HG02885 (cell line): ENCODE data around the gene NPAS2.
A peak's percentile ranks its signal among the peaks of the same experiment; 100 is the strongest.

Experiments used
- ATAC-seq: cut with Tn5 transposase; IDR thresholded peaks from one replicate; pipeline ENCODE4 v1.9.1; 2021; ENCODE audit warnings: mild to moderate bottlenecking; ENCODE audit not compliant: unreplicated experiment, poor library complexity

The NPAS2 gene

GRCh38 chr2:100876231-100876860, 56.4 kb downstream of the NPAS2 start:
- no peak for ATAC-seq

- ATAC-seq: no peak
These were observed 57.6 kb downstream of the NPAS2 start for GRCh38 chr2:100877555-100877954.

- no peak for ATAC-seq
These were observed 58.3 kb downstream of the NPAS2 start for GRCh38 chr2:100878000-100878791.

GRCh38 chr2:100879296-100879695, 59.4 kb downstream of the NPAS2 start:
- no peak for ATAC-seq

- no peak for ATAC-seq
These were observed 60.1 kb downstream of the NPAS2 start for GRCh38 chr2:100880036-100880435.

GRCh38 chr2:100880730-100881129, 60.8 kb downstream of the NPAS2 start:
- ATAC-seq: no peak

GRCh38 chr2:100882645-100883613, 63.0 kb downstream of the NPAS2 start:
- ATAC-seq: peak; percentile 59

GRCh38 chr2:100884145-100884621, 64.2 kb downstream of the NPAS2 start:
- peak; percentile 47 for ATAC-seq

- ATAC-seq: no peak
These were observed 66.1 kb downstream of the NPAS2 start for GRCh38 chr2:100886085-100886484.

GRCh38 chr2:100887039-100887578, 67.2 kb downstream of the NPAS2 start:
- ATAC-seq: no peak

- no peak for ATAC-seq
These were observed 68.0 kb downstream of the NPAS2 start for GRCh38 chr2:100887713-100888495.

- ATAC-seq: no peak
These were observed 68.7 kb downstream of the NPAS2 start for GRCh38 chr2:100888601-100889000.

GRCh38 chr2:100889286-100889685, 69.3 kb downstream of the NPAS2 start:
- ATAC-seq: no peak

- ATAC-seq: no peak
These were observed 72.1 kb downstream of the NPAS2 start for GRCh38 chr2:100891906-100892642.

- ATAC-seq: peak; percentile 91
These were observed 73.6 kb downstream of the NPAS2 start for GRCh38 chr2:100893392-100894104.

- no peak for ATAC-seq
These were observed 74.3 kb downstream of the NPAS2 start for GRCh38 chr2:100894105-100894795.

GRCh38 chr2:100894796-100895156, 74.8 kb downstream of the NPAS2 start:
- ATAC-seq: no peak

GRCh38 chr2:100895402-100895801, 75.5 kb downstream of the NPAS2 start:
- ATAC-seq: no peak
